ENCODE results near the gene PHACTR1. TPM values are rescaled to one million over a fixed set of nuclear protein-coding genes. Genes with fewer than 3 reads are reported as not detected.
"Not testable (repeated sequence)": the region's sequence is repeated elsewhere in the genome, so short reads cannot be mapped to it uniquely, and the experiment has no call there.

PHACTR1 gene
- total RNA-seq, 1 donor from 2014 or later, result 0.49 TPM

- no peaks in the 10 kb centered on the region for H3K9me3 ChIP-seq
- no peak overlapping the region for H3K4me3 ChIP-seq
- no peak overlapping the region for H3K27ac ChIP-seq
- intact Hi-C loops (cut with DNase I), result no loop called here
- H3K4me1 ChIP-seq, result no peaks in the 10 kb centered on the region
- no peaks in the 10 kb centered on the region for H3K36me3 ChIP-seq
- TF ChIP-seq POLR2A (IDR thresholded peaks at IDR 0.05), result no peak
- TF ChIP-seq POLR2AphosphoS5 (IDR thresholded peaks at IDR 0.05; ENCODE audit: insufficient read depth in 1 of 2, low read depth in 1 of 2), result no peak
- TF ChIP-seq CTCF (IDR thresholded peaks at IDR 0.05), result no peak
- H3K27me3 ChIP-seq, result no peaks in the 10 kb centered on the region
- DNase-seq (ENCODE audit: extremely low spot score in 2 of 2), result no peak
These were observed 221.4 kb downstream of the PHACTR1 start for GRCh38 chr6:12937971-12938370.

- Histone ChIP-seq H3K27ac (no peak overlapping the region), H3K4me1 (no peaks in the 10 kb centered on the region), H3K9me3 (no peaks in the 10 kb centered on the region), H3K27me3 (no peaks in the 10 kb centered on the region), H3K4me3 (no peak overlapping the region), H3K36me3 (no peaks in the 10 kb centered on the region)
- TF ChIP-seq CTCF (IDR thresholded peaks at IDR 0.05) (no peak), POLR2AphosphoS5 (IDR thresholded peaks at IDR 0.05; ENCODE audit: insufficient read depth in 1 of 2, low read depth in 1 of 2) (no peak), POLR2A (IDR thresholded peaks at IDR 0.05) (no peak)
- no peak for DNase-seq (ENCODE audit: extremely low spot score in 2 of 2)
- intact Hi-C loops (cut with DNase I), result no loop called here
These were observed 222.7 kb downstream of the PHACTR1 start for GRCh38 chr6:12939314-12939713.

GRCh38 chr6:12941422-12941821 is 224.9 kb downstream of the PHACTR1 start:
- H3K36me3 ChIP-seq, result no peaks in the 10 kb centered on the region
- no peaks in the 10 kb centered on the region for H3K9me3 ChIP-seq
- DNase-seq (ENCODE audit: extremely low spot score in 2 of 2), result no peak
- no peak overlapping the region for H3K27ac ChIP-seq
- H3K27me3 ChIP-seq, result no peaks in the 10 kb centered on the region
- no peak overlapping the region for H3K4me3 ChIP-seq
- TF ChIP-seq CTCF (IDR thresholded peaks at IDR 0.05), result no peak
- no peak for TF ChIP-seq POLR2AphosphoS5 (IDR thresholded peaks at IDR 0.05; ENCODE audit: insufficient read depth in 1 of 2, low read depth in 1 of 2)
- no peak for TF ChIP-seq POLR2A (IDR thresholded peaks at IDR 0.05)
- no peaks in the 10 kb centered on the region for H3K4me1 ChIP-seq
- intact Hi-C loops (cut with DNase I), result no loop called here

DNA sequence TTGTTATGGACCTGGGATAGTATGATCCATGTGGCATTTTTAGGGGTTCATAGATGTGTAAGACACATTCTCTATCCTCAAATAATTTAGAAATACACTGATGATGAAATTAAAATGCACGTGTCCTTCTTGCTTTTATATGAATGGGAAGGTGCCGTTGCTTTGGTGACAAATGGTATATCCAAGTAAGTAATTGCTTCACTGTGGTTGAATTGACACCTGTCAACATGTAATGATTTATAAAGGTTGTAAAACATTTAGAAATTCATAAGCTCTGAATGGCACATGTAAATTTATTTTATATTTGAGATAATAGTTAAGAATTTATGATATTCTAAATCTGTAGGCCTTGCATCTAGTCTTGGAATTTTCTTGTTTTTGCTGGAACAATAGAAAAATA is 227.0 kb downstream of the PHACTR1 start:
- no peak overlapping the region for H3K4me3 ChIP-seq
- no peaks in the 10 kb centered on the region for H3K36me3 ChIP-seq
- no peak for DNase-seq (ENCODE audit: extremely low spot score in 2 of 2)
- H3K27me3 ChIP-seq, result no peaks in the 10 kb centered on the region
- no peak for TF ChIP-seq POLR2A (IDR thresholded peaks at IDR 0.05)
- no peak for TF ChIP-seq CTCF (IDR thresholded peaks at IDR 0.05)
- TF ChIP-seq POLR2AphosphoS5 (IDR thresholded peaks at IDR 0.05; ENCODE audit: insufficient read depth in 1 of 2, low read depth in 1 of 2), result no peak
- H3K4me1 ChIP-seq, result no peaks in the 10 kb centered on the region
- no peak overlapping the region for H3K27ac ChIP-seq
- intact Hi-C loops (cut with DNase I), result no loop called here
- no peaks in the 10 kb centered on the region for H3K9me3 ChIP-seq

DNA sequence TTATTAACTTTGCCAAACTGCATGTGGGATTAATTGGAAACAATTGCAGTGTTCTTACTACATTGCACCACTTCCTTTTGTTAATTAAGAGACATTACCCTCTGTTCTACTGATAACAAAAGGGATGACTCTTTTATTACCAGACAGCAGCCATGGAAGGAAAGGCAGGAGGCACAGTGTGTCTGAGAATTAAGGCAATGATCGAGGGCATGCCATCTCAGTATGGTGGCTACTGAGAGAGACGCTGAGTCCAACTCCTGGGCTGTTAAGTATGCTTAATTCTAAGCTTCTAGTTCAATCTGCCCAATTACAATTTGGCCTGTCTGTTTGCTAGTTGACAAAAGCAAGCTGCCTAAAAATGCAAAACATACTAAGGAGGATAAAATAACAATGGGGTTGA is 227.4 kb downstream of the PHACTR1 start:
- intact Hi-C loops (cut with DNase I), result no loop called here
- Histone ChIP-seq H3K4me3 (no peak overlapping the region), H3K27me3 (no peaks in the 10 kb centered on the region)

GRCh38 chr6:12944528-12944927 is 228.0 kb downstream of the PHACTR1 start:
- DNase-seq (ENCODE audit: extremely low spot score in 2 of 2); H3K9me3 ChIP-seq; H3K27ac ChIP-seq; H3K4me3 ChIP-seq; H3K27me3 ChIP-seq; H3K4me1 ChIP-seq; H3K36me3 ChIP-seq; intact Hi-C loops (cut with DNase I): not testable (repeated sequence)

More for the DNA sequence above, 227.4 kb downstream of the PHACTR1 start:
- H3K9me3 ChIP-seq, result no peaks in the 10 kb centered on the region
- no peak for TF ChIP-seq POLR2A (IDR thresholded peaks at IDR 0.05)
- TF ChIP-seq CTCF (IDR thresholded peaks at IDR 0.05), result no peak
- TF ChIP-seq POLR2AphosphoS5 (IDR thresholded peaks at IDR 0.05; ENCODE audit: insufficient read depth in 1 of 2, low read depth in 1 of 2), result no peak
- H3K36me3 ChIP-seq, result no peaks in the 10 kb centered on the region
- DNase-seq (ENCODE audit: extremely low spot score in 2 of 2), result no peak
- no peaks in the 10 kb centered on the region for H3K4me1 ChIP-seq
- H3K27ac ChIP-seq, result no peak overlapping the region
